AG09319 (cell line): ENCODE measurements around the gene RBM44.

Experiments used
- DNase-seq: peaks from one replicate; pipeline ENCODE4 v3.0.0-alpha.2; 2010; ENCODE audit warnings: low read depth; ENCODE audit errors: extremely low read depth
- CTCF ChIP-seq: IDR thresholded peaks from 2 replicates; pipeline ENCODE4 v1.5.1; 2011; ENCODE audit warnings: low read depth, mild to moderate bottlenecking, inconsistent platforms, low read length, moderate library complexity

RBM44 gene

GRCh38 chr2:237790353-237790752 lies 8.2 kb upstream of the RBM44 start:
- no peak for TF ChIP-seq CTCF
- no peak for DNase-seq

GRCh38 chr2:237791977-237792727 lies 6.4 kb upstream of the RBM44 start:
- peak; percentile 4; the same call in 1 of the 2 replicates for TF ChIP-seq CTCF
- no peak for DNase-seq

GRCh38 chr2:237797253-237797652 lies 1.3 kb upstream of the RBM44 start:
- TF ChIP-seq CTCF, result no peak
- DNase-seq, result no peak

- TF ChIP-seq CTCF, result no peak
- DNase-seq, result no peak
These were observed 465 bp downstream of the RBM44 start for GRCh38 chr2:237799060-237799428.

- DNase-seq, result no peak
- TF ChIP-seq CTCF, result no peak
These were observed 2.9 kb downstream of the RBM44 start for GRCh38 chr2:237801466-237801865.

- TF ChIP-seq CTCF, result no peak
- DNase-seq, result no peak
These were observed 7.8 kb downstream of the RBM44 start for GRCh38 chr2:237806334-237806733.

GRCh38 chr2:237815637-237816036 lies 17.1 kb downstream of the RBM44 start:
- no peak for TF ChIP-seq CTCF

More at GRCh38 chr2:237815637-237816036, 17.1 kb downstream of the RBM44 start:
- no peak for DNase-seq
